Ishikawa (cell line): ENCODE results near the gene KCTD6.

ENCODE experiments used
- CEBPB ChIP-seq: IDR thresholded peaks from 2 replicates; pipeline ENCODE4 v1.6.1; 2012
- EGR1 ChIP-seq: IDR thresholded peaks from 2 replicates; pipeline ENCODE4 v1.6.1; 2012
- MAX ChIP-seq: IDR thresholded peaks from 2 replicates; pipeline ENCODE4 v1.6.1; 2012
- RAD21 ChIP-seq: IDR thresholded peaks from 2 replicates; pipeline ENCODE4 v1.6.1; 2012; ENCODE audit warnings: low read depth
- REST ChIP-seq: IDR thresholded peaks from 2 replicates; pipeline ENCODE4 v1.6.1; 2012; ENCODE audit warnings: low read depth, mild to moderate bottlenecking
- TAF1 ChIP-seq: IDR thresholded peaks from 2 replicates; pipeline ENCODE4 v1.6.1; 2012; ENCODE audit warnings: low read depth, mild to moderate bottlenecking
- YY1 ChIP-seq: IDR thresholded peaks from 2 replicates; pipeline ENCODE4 v1.6.1; 2012; ENCODE audit warnings: low read depth
- TF ChIP-seq, protein P1 (sequence below): IDR thresholded peaks from 2 replicates; pipeline ENCODE4 v1.6.1; 2012

DNA sequence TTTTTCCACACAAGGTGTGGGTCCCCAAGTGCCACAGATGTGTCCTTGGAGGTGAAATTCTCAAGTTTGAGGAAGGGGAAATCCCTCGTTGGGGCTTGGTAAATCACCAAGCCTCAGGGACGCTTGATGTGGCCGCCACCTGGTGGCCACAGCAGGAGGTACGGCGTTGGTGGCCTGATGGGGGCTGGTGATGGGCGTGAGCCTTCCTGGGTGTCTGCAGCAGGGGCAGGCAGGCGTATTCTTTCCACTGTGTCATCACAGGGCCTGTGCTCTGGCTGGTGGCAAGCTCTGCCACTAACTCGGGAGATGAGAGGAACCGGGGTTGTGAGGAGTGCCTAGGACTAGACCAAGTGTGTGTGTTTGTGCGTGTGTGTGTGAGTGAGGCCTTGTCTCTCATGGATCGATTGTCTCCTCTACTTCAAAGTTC is 40.9 kb downstream of the KCTD6 start:
- TF ChIP-seq REST: no peak
- TF ChIP-seq CEBPB: no peak
- no peak for TF ChIP-seq YY1
- TF ChIP-seq, protein P1, sequence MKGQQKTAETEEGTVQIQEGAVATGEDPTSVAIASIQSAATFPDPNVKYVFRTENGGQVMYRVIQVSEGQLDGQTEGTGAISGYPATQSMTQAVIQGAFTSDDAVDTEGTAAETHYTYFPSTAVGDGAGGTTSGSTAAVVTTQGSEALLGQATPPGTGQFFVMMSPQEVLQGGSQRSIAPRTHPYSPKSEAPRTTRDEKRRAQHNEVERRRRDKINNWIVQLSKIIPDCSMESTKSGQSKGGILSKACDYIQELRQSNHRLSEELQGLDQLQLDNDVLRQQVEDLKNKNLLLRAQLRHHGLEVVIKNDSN: no peak
- peak; percentile 92 for TF ChIP-seq RAD21
- TF ChIP-seq TAF1: no peak
- no peak for TF ChIP-seq EGR1
- no peak for TF ChIP-seq MAX
